Dermis microvascular lymphatic vessel endothelial cell (primary cell): ENCODE results near the gene F7. TPM values are rescaled to one million over a fixed set of nuclear protein-coding genes. Genes with fewer than 3 reads are reported as not detected.
"Not testable (repeated sequence)": the region's sequence is repeated elsewhere in the genome, so short reads cannot be mapped to it uniquely, and the experiment has no call there.

Experiments
- DNase-seq, 2 donors: peaks; one replicate each; pipeline versions ENCODE4 v3.0.0 to v3.0.0-alpha.2; 2010; ENCODE audit warnings: low read depth in 2 of 2
- total RNA-seq: library from RNA; depleted of rRNA; stranded (reverse); fragments of >200 nt; gene quantifications from 2 replicates; pipeline ENCODE4 v1.2.1, GENCODE V29; 2014

Gene F7
- total RNA-seq, 1 donor from 2014 or later, result not detected

- DNase-seq, result no peak
Observed at GRCh38 chr13:113072376-113072775, 33.2 kb upstream of the F7 start.

GRCh38 chr13:113073942-113074341, 31.6 kb upstream of the F7 start:
- no peak for DNase-seq

GRCh38 chr13:113074401-113074800, 31.2 kb upstream of the F7 start:
- no peak for DNase-seq

DNA sequence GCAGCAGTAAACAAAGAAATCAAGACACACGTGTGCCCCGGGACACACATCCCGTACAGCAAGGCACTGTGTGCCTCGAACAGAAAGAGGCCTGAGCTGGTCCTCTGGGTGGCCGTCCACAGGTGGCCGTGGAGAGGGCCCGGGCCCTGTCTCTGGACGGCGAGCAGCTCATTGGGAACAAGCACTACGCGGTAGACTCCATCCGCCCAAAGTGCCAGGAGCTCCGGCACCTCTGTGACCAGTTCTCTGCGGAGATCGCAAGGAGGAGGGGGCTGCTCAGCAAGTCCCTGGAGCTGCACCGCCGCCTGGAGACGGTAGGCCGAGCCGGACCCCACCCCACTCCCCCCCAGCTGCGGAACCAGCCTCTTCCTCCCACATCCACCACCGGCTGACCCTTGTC, 30.7 kb upstream of the F7 start:
- no peak for DNase-seq

GRCh38 chr13:113075711-113076110, 29.9 kb upstream of the F7 start:
- DNase-seq, result no peak

DNA sequence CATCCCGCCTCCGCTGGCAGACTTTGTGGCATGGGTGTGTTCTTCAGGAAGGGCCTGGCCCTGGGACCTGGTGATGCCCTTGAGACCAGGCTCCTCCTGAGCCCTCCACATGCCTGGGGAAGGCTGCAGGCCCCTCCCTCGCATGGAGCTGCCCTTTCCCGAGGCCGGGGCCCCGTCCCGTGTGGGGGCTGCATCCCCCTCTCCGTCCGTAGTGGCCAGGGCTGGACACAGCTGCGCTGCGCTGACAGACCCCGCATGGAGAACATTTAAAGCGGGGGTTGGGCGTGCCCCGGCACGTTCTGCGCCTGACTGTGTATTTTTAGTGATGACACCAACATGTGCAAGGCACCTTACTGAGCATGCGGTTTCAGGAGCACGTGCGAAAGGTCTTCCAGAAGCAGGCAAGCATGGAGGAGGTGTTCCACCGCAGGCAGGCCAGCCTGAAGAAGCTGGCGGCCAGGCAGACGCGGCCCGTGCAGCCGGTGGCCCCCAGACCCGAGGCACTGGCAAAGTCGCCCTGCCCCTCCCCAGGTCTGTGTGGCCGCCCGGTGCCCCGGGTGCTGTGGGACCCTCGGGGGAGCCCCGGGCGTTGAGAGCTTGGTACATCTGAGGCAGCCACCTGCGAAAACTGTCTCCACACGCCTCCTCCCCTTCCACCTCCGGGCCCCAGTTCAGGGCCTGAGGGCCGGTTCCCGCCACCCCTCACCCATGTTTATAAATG, 28.8 kb upstream of the F7 start:
- no peak for DNase-seq

GRCh38 chr13:113077566-113077952, 28.0 kb upstream of the F7 start:
- no peak for DNase-seq

DNA sequence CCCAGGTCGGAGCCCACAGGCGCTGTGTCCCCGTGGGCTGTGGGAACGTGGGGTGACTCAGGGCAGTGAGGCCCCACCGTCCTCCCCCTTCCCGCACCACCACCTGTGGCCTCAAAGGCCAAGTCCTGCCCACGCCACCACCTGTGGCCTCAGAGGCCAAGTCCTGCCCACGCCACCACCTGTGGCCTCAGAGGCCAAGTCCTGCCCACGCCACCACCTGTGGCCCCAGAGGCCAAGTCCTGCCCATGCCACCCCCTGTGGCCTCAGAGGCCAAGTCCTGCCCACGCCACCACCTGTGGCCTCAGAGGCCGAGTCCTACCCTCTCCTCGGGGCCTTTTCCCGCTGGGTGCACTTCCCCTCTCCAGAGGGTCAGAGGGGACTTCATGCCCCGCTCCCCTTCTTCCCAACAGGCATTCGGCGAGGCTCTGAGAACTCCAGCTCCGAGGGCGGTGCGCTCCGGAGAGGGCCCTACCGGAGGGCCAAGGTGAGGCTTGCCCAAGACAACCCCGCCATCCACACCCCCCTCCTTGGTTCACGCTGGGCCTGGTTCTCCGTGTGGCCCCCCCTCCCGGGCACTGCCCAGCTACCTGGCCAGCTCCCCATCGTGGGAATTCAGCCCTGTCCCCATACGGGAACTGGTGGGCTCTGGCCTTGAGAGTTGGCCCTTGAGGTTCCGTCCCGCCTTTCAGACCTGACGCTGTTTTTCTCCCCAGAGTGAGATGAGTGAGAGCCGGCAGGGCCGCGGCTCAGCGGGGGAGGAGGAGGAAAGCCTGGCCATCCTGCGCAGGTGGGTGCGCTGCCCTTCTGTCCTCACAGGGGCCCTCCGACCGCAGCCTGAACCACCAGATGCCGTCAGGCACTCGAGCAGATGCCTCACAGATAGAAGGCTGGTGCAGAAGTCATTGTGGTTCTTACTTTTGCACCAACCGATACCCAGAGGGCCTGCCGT, 27.4 kb upstream of the F7 start:
- DNase-seq, result no peak

DNA sequence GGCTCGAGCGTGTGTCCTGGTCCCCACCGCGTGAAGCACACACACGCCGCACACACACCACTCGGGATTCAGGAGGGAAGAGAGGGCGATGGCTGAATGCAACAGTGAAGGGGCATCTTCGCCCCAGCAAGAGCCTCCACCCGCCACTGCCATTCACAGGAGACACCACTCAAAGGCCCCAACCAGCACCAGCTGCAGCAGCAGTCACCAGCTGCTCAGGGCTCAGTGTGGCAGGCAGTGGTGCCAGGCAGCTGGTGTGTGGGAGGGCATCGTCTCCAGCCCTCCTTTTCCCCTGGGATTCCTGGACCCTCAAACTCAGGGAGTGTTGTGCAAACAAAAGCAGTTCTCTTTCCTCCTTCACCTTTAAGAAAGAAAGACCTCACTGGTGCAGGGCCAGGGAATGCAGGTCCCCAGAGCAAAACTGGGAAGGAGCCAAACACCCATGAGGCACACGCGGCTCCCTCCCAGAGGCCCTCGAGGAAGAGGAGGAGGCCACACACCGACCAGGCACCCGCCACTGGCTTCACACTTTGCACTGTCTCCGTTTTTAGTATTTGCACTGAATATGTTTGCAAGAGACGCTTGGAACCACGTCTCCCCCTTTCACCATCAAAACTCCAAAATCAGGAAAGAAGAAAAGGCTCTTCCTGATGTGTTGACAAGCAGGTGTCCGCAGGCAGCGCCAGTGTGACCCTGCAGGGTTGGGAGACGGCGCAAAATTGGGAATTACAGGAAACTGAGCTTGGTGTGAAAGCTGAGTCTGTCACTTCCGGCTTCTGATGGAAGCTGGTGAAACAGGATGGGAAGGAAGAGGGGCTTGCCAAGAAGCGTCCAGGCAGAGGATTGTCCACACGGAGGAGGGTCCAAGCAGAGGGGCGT, 26.4 kb upstream of the F7 start:
- peak; percentile 12 to 28 for DNase-seq

GRCh38 chr13:113079781-113080080, 25.9 kb upstream of the F7 start:
- DNase-seq, result not testable (repeated sequence)

DNA sequence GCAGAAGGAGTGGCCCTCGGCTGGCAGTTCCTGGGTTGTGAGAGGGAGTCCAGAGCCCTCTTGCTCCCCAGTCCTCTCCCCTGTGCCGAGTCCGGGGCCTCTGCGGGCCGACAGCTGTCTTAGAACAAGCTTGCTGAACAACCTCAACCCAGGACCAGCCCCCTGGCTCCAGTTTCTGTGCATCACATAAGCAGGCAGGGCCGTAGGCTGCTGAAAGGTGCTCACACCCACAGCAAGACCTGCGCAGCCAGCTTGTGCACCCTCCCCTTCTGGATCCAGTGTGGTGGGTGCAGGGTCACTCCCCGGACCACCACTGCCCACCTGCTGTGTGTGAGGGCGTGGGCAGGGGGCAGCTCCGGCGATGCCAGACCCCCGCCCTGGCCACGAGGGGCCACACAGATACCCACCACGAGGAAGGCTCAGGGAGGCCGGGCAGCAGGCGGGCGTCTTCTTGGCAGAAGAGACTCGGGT, 25.2 kb upstream of the F7 start:
- DNase-seq, result no peak

- DNase-seq, result no peak
Observed at GRCh38 chr13:113080901-113081521, 24.6 kb upstream of the F7 start.

GRCh38 chr13:113082198-113083021, 23.2 kb upstream of the F7 start:
- DNase-seq, result no peak

- no peak for DNase-seq
Observed at GRCh38 chr13:113083022-113083373, 22.6 kb upstream of the F7 start.

GRCh38 chr13:113083402-113084061, 22.1 kb upstream of the F7 start:
- no peak for DNase-seq

GRCh38 chr13:113084094-113084942, 21.3 kb upstream of the F7 start:
- DNase-seq, result no peak

GRCh38 chr13:113084943-113085540, 20.5 kb upstream of the F7 start:
- no peak for DNase-seq

DNA sequence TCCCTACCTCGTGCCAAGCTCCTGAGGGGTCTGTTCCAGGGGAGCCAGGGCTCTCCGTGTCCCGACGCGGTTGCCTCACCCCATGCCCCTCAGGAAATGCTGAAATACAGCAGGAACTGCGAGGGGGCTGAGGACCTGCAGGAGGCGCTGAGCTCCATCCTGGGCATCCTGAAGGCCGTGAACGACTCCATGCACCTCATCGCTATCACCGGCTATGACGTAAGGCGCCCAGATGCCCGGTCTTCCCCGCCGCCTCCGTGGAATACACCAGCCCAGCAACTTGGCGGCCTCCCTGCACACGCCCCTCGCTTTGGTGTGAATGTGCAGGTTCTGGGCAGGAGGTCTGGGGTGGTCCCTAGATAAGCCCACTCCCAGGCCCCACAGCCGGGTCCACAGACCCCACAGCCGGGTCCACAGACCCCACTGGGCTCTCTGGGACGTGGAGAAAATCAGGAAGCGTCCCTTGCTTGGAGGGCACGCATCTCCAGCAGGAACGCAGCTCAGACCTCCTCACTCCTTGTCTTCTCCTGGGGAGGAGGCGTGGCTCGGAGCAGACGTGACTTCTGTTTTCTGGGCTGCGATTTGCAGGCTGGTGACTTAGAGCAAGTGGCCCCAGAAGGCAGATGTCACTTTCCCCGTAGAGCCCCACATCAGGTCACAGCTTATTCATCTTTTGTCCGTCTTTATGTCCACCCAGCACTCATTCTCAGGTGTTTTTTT, 19.4 kb upstream of the F7 start:
- no peak for DNase-seq
